Neural progenitor cell (in vitro differentiated cells): ENCODE data around the gene NAPSA.

Experiments used
- CTCF ChIP-seq: fragments of 200-600 bp; sonication (generic); IDR thresholded peaks from 2 replicates; pipeline ENCODE4 v1.5.1; 2017; ENCODE audit warnings: antibody characterized with exemption, mild to moderate bottlenecking
- EZH2 ChIP-seq: fragments of 200-600 bp; sonication (generic); IDR thresholded peaks from 2 replicates; pipeline ENCODE4 v1.6.1; 2017; ENCODE audit warnings: antibody characterized with exemption, mild to moderate bottlenecking, moderate library complexity

DNA sequence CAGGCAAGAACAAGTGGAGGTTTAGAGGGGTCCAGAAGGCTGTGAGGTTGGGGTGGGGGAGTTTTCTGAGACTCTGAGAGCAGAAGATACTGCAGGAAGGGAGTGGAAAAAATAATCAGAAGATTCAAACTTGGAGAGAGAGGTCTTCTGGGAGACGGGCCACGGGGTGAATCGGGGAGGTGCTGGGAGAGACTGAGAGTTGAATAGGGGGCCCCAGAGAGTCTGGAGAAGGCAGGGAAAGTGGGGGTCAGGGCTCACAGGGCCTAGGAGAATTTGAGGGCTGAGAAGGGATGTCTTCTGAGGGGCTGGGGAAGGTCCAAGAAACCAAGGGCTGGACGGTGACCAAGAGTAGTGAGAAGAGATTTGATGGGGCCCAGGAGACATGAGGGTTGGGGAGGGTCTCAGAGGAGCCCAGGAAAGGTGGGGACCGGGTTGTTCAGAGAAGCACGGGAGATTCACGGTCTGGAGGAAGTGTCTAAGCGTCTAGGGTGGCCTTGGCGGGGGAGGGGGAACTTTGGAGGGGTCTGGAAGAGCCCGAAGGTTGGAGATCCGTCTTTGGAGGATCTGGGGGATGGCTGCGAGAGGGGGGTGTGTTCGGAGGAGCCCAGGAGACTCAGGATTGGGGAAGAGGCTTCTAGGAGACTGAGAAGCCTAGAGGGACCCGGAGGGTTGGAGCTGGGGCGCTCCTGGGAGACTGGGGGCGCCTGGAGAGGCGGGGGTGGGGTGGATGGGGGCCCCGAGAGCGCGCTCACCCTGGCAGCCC is 37.8 kb downstream of the NAPSA start:
- TF ChIP-seq CTCF = no peak
- TF ChIP-seq EZH2 = no peak
